ENCODE data around the gene GLS.
"Not testable (repeated sequence)": the region's sequence is repeated elsewhere in the genome, so short reads cannot be mapped to it uniquely, and the experiment has no call there.

DNA sequence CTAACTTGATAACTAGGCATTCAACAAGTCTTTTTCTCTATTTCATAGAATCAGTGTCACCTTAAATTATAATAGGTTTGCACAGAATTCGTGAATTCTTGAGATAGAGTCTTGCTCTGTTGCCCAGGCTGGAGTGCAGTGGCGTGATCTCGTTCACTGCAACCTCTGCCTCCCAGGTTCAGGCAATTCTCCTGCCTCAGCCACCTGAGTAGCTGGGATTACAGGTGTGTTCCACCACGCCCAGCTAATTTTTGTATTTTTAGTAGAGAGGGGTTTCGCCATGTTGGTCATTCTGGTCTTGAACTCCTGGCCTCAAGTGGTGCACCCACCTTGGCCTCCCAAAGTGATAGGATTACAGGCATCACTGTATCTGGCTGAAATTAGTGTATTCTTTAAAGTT lies 80.5 kb downstream of the GLS start:
- TF ChIP-seq, protein P1, sequence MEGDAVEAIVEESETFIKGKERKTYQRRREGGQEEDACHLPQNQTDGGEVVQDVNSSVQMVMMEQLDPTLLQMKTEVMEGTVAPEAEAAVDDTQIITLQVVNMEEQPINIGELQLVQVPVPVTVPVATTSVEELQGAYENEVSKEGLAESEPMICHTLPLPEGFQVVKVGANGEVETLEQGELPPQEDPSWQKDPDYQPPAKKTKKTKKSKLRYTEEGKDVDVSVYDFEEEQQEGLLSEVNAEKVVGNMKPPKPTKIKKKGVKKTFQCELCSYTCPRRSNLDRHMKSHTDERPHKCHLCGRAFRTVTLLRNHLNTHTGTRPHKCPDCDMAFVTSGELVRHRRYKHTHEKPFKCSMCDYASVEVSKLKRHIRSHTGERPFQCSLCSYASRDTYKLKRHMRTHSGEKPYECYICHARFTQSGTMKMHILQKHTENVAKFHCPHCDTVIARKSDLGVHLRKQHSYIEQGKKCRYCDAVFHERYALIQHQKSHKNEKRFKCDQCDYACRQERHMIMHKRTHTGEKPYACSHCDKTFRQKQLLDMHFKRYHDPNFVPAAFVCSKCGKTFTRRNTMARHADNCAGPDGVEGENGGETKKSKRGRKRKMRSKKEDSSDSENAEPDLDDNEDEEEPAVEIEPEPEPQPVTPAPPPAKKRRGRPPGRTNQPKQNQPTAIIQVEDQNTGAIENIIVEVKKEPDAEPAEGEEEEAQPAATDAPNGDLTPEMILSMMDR (IDR thresholded peaks at IDR 0.05; ENCODE audit: extremely low read depth in 1 of 2, insufficient read depth in 1 of 2, low read depth in 1 of 2, low read length in 2 of 2), result not testable (repeated sequence)
- not testable (repeated sequence) for TF ChIP-seq POLR2A (IDR thresholded peaks at IDR 0.05; ENCODE audit: low read depth, low read length); EZH2 (IDR thresholded peaks at IDR 0.05; ENCODE audit: borderline replicate concordance, low read depth, low read length, severe bottlenecking); MYC (IDR thresholded peaks at IDR 0.05; ENCODE audit: low read depth, low read length); JUN (IDR thresholded peaks at IDR 0.05; ENCODE audit: borderline replicate concordance, insufficient read depth, insufficient read length, low read depth); POLR2AphosphoS5 (IDR thresholded peaks at IDR 0.05; ENCODE audit: insufficient read depth, low read depth, low read length)

Data from endothelial cell of umbilical vein (primary cell).